Upper lobe of left lung (tissue), 6 donors: ENCODE results near the gene COL3A1. TPM values are rescaled to one million over a fixed set of nuclear protein-coding genes. Genes with fewer than 3 reads are reported as not detected.

Experiments used
- small RNA-seq, 4 donors: library from RNA; depleted of rRNA; stranded (forward); fragments of <200 nt; gene quantifications; one replicate each; pipeline ENCODE3, GENCODE V24; 2016
- total RNA-seq, 6 donors: library from RNA; depleted of rRNA in 4 of 6; stranded (reverse); fragments of >200 nt in 4 of 6; gene quantifications; one replicate each; pipeline versions ENCODE4 v1.1.0 to v1.2.1, GENCODE V29; 2016 to 2021
- donor health status: DM: no; HTN: no; CAD: no; lungs with moderate emphysema.
- donor health status: DM: no; HTN: yes; CAD: no; lungs with severe emphysema.

Gene COL3A1
- total RNA-seq, 6 donors from 2014 or later: 41.1 to 508 (median 122) TPM

Small RNA genes within 50 kb of the gene (small RNA-seq; reads per million reads assigned to genes)
- 0.20 to 1.1 (median 0.48) reads per million in 4 donors for gene MIR1245A

Other genes with a start within 250 kb of the COL3A1 start
- 10 to 100 TPM in 5 of 6 donors, 1 to 10 TPM in 1; 9.0 to 42.7 (median 26.8) TPM for gene COL5A2, start 205.4 kb downstream of the COL3A1 start, total RNA-seq